Smooth muscle cell (in vitro differentiated cells): ENCODE results near the gene PCCA. TPM values are rescaled to one million over a fixed set of nuclear protein-coding genes. Genes with fewer than 3 reads are reported as not detected.

Experiments used
- DNase-seq: peaks from one replicate; lab custom pipeline; 2025; ENCODE audit not compliant: unreplicated experiment; lab: John Stamatoyannopoulos, UW
- H2AFZ ChIP-seq: fragments of 200-600 bp; sonication (generic); 2 replicates; pipeline ENCODE4 v1.6.0; 2016; ENCODE audit warnings: antibody characterized with exemption, low read depth, mild to moderate bottlenecking
- H3F3A ChIP-seq: fragments of 200-600 bp; sonication (generic); 2 replicates; pipeline ENCODE4 v1.6.0; 2017; ENCODE audit warnings: antibody characterized with exemption, low read depth
- H3K27ac ChIP-seq: fragments of 200-600 bp; sonication (generic); 2 replicates; pipeline ENCODE4 v1.5.1; 2016; ENCODE audit warnings: low read depth, mild to moderate bottlenecking
- H3K27me3 ChIP-seq: fragments of 200-600 bp; sonication (generic); 2 replicates; pipeline ENCODE4 v1.6.1; 2016; ENCODE audit warnings: low read depth, mild to moderate bottlenecking
- H3K36me3 ChIP-seq: fragments of 200-600 bp; sonication (generic); 2 replicates; pipeline ENCODE4 v1.5.1; 2016; ENCODE audit warnings: low read depth
- H3K4me1 ChIP-seq: fragments of 200-600 bp; sonication (generic); 2 replicates; pipeline ENCODE4 v1.5.1; 2016; ENCODE audit warnings: low read depth
- H3K4me2 ChIP-seq: fragments of 200-600 bp; sonication (generic); 2 replicates; pipeline ENCODE4 v1.6.0; 2016; ENCODE audit warnings: mild to moderate bottlenecking
- H3K4me3 ChIP-seq: fragments of 200-600 bp; sonication (generic); 2 replicates; pipeline ENCODE4 v1.5.1; 2016; ENCODE audit warnings: mild to moderate bottlenecking
- H3K79me2 ChIP-seq: fragments of 200-600 bp; sonication (generic); 2 replicates; pipeline ENCODE4 v1.6.0; 2016; ENCODE audit warnings: low read depth, mild to moderate bottlenecking
- H3K9ac ChIP-seq: fragments of 200-600 bp; sonication (generic); 2 replicates; pipeline ENCODE4 v1.6.0; 2016; ENCODE audit warnings: low read depth
- H3K9me3 ChIP-seq: fragments of 200-600 bp; sonication (generic); replicated peaks from 2 replicates; pipeline ENCODE4 v1.5.1; 2016; ENCODE audit warnings: low read depth
- H4K20me1 ChIP-seq: fragments of 200-600 bp; sonication (generic); 2 replicates; pipeline ENCODE4 v1.6.0; 2016; ENCODE audit warnings: low read depth
- WGBS: methylation state at CpG from one replicate; pipeline ENCODE4 v1.1.7; 2016; ENCODE audit warnings: low lambda C conversion rate; 5-methylcytosine and 5-hydroxymethylcytosine counted together
- polyA plus RNA-seq: library from polyadenylated mRNA; unstranded; fragments of >200 nt; fragmentation: Nextera tagmentation; extraction: Ambion mirVana; gene quantifications from 2 replicates; pipeline ENCODE4 v1.2.1, GENCODE V29; 2016
- total RNA-seq: library from RNA; depleted of rRNA; stranded (reverse); fragments of >200 nt; gene quantifications from 2 replicates; pipeline ENCODE4 v1.2.3, GENCODE V29; 2014
- TF ChIP-seq, protein P1 (sequence below): fragments of 200-600 bp; sonication (generic); IDR thresholded peaks from 2 replicates; pipeline ENCODE4 v1.5.1; 2017; ENCODE audit warnings: borderline replicate concordance, mild to moderate bottlenecking, antibody characterized with exemption; ENCODE audit not compliant: insufficient read depth, poor library complexity, severe bottlenecking

PCCA gene
- total and polyA plus RNA-seq, 2 experiments from 2014 or later: 19.6 to 24.7 TPM

DNA sequence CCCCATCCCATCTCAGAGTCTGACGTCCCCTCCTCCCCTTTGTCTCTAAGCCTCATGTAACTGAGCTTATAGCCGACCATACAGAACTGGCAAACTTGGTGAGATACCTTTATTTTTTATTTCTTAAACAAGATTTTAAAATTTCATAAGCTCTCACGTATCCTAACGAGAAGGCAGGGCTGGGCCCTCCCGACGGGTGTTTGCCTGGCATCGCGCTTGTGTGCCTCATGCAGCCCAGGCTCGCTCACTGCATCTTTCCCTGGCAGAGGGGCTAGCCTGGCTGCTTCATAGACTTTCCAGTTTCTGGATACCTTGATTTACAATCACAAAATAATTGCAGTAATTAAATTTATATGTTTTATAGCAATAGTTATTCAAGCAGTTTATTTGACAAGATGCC is 430.7 kb downstream of the PCCA start:
- no peaks in the 10 kb centered on the region for H3K79me2 ChIP-seq
- DNase-seq: no peak
- 97% methylated on average over 9 of the region's 9 CpGs for WGBS
- no peaks in the 10 kb centered on the region for H3F3A ChIP-seq
- no peak overlapping the region for H2AFZ ChIP-seq
- H3K27me3 ChIP-seq: no peaks in the 10 kb centered on the region
- no peak overlapping the region for H3K27ac ChIP-seq
- H4K20me1 ChIP-seq: no peaks in the 10 kb centered on the region
- H3K36me3 ChIP-seq: no peaks in the 10 kb centered on the region
- H3K4me3 ChIP-seq: no peak overlapping the region
- H3K4me1 ChIP-seq: peaks cover 11% of the 10 kb centered on the region
- TF ChIP-seq, protein P1, sequence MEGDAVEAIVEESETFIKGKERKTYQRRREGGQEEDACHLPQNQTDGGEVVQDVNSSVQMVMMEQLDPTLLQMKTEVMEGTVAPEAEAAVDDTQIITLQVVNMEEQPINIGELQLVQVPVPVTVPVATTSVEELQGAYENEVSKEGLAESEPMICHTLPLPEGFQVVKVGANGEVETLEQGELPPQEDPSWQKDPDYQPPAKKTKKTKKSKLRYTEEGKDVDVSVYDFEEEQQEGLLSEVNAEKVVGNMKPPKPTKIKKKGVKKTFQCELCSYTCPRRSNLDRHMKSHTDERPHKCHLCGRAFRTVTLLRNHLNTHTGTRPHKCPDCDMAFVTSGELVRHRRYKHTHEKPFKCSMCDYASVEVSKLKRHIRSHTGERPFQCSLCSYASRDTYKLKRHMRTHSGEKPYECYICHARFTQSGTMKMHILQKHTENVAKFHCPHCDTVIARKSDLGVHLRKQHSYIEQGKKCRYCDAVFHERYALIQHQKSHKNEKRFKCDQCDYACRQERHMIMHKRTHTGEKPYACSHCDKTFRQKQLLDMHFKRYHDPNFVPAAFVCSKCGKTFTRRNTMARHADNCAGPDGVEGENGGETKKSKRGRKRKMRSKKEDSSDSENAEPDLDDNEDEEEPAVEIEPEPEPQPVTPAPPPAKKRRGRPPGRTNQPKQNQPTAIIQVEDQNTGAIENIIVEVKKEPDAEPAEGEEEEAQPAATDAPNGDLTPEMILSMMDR: no peak
- H3K9me3 ChIP-seq: no peaks in the 10 kb centered on the region
- H3K9ac ChIP-seq: no peak overlapping the region
- H3K4me2 ChIP-seq: no peak overlapping the region

DNA sequence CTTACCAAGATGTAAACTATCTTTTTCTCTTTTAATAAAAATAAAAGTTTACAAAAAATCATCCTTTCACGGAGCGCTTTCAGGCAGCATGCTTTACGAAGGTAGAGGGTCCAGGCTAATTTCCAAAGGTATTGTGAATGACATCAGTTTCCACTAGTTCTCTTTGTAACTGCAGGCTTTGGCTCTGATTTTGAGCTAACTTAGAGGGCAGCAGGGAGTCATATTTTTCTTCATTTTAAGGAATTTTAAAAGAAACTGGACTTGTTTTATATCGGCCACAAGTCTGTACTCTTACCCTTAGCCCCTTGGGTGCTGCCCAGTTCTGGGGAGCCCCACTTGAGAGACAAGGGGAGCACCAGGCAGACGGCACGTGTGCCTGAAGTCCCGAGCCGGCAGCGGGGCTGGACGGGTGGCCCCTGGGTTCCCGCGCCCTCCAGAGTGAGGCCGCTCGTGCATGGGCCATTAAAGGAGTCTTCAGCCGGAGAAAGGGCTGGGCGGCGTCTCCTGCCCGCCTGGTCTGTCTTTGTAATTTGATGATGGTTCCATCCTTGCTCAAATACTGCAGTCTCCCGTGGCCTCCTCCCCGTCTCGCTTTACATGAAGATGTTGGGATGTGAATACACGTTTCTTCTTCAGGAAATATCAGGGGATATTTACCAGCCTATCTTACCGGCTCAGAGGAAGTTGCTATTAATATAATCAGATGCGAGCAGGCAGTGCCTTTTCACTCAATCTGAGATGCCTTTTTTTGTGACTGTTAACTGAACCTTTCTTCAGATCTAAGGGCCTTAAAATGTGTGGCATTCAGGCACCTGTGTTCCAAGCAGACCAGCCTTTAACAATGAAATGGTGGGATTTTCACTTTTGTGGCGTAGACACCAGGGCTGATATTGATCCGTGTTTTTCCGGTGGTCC is 432.3 kb downstream of the PCCA start:
- H3K9ac ChIP-seq: no peak overlapping the region
- no peak overlapping the region for H3K27ac ChIP-seq
- no peaks in the 10 kb centered on the region for H4K20me1 ChIP-seq
- no peaks in the 10 kb centered on the region for H3K36me3 ChIP-seq
- DNase-seq: no peak
- TF ChIP-seq, protein P1: no peak
- no peak overlapping the region for H3K4me3 ChIP-seq
- no peaks in the 10 kb centered on the region for H3F3A ChIP-seq
- no peak overlapping the region for H2AFZ ChIP-seq
- peak overlapping the region; percentile 63 for H3K4me2 ChIP-seq
- no peaks in the 10 kb centered on the region for H3K27me3 ChIP-seq
- no peaks in the 10 kb centered on the region for H3K79me2 ChIP-seq
- H3K4me1 ChIP-seq: peaks cover 11% of the 10 kb centered on the region
- no peaks in the 10 kb centered on the region for H3K9me3 ChIP-seq
- WGBS: 67% methylated on average over 27 of the region's 27 CpGs

DNA sequence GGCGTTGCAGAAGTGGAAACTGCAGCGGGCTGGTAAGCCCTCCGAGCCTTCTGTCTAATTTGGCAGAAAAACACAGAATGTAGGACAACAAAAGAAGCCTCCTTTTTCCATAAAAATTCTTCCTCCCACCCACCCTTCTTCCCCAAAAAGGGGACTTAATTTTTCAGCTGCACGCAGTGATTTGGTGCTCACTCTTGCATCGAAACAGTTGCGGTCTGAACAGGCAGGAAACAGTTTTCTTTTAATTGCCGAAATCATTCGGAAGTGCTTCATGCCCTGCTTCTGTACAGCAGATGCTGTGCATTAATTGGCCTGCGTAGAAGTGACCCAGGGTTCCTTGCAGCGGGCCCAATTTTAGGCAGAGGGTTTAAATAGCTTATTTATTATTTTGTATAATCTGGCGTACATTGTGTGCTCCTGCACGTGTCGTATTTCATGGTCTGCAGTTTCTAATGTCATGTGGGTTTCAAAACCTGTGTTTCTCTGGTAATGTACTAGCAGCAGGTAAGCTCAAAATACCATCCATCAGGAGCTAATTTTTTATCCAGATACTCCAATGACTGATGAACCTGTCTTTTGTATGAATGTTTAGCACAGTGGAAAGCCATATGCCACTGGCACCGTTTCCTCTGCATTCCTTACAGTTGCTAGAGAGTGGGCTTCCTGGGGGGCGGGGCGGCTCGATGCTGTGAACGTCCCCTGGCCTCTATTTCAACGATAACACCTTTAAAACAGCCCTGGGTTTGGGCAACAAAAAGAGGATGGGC is 433.1 kb downstream of the PCCA start:
- H3K4me1 ChIP-seq: peaks cover 11% of the 10 kb centered on the region
- TF ChIP-seq, protein P1: no peak
- H3K36me3 ChIP-seq: no peaks in the 10 kb centered on the region
- no peak overlapping the region for H2AFZ ChIP-seq
- H4K20me1 ChIP-seq: no peaks in the 10 kb centered on the region
- no peaks in the 10 kb centered on the region for H3K9me3 ChIP-seq
- H3F3A ChIP-seq: no peaks in the 10 kb centered on the region
- no peaks in the 10 kb centered on the region for H3K27me3 ChIP-seq
- no peak overlapping the region for H3K27ac ChIP-seq
- H3K79me2 ChIP-seq: no peaks in the 10 kb centered on the region
- no peak overlapping the region for H3K4me3 ChIP-seq
- no peak overlapping the region for H3K9ac ChIP-seq
- no peak for DNase-seq
- H3K4me2 ChIP-seq: no peak overlapping the region
- 90% methylated on average over 19 of the region's 19 CpGs for WGBS
